K562 (cell line): ENCODE results near the gene EEFSEC. TPM values are rescaled to one million over a fixed set of nuclear protein-coding genes. Genes with fewer than 3 reads are reported as not detected.

Experiments used
- ATAC-seq: fragments of 200-7000 bp; cut with Tn5 transposase; 3 replicates; pipeline ENCODE4 v1.9.1; 2020; ENCODE audit warnings: moderate library complexity
- BruUV-seq: library from RNA; stranded (reverse); fragments of 400-500 nt; replicated peaks from 2 replicates; lab custom pipeline; 2021; lab: Mats Ljungman, UMichigan
- CTCF ChIA-PET: fragments of 300-600 bp; formaldehyde crosslinking; extraction: SDS; loops from one replicate; lab custom pipeline; 2021; ENCODE audit warnings: low intra/inter-chr PET ratio; lab: Yijun Ruan, JAX
- POLR2A ChIA-PET: fragments of 300-600, 350-650 bp; sonication (Branson Sonifier 250); formaldehyde crosslinking; extraction: SDS; loops from one replicate; lab custom pipeline; 2021; ENCODE audit warnings: antibody characterized with exemption, inconsistent platforms; lab: Yijun Ruan, JAX
- DNase-seq, 4 experiments: peaks; one replicate each; pipeline versions ENCODE4 v3.0.0 to v3.0.0-alpha.2; 2011 to 2018; ENCODE audit warnings: low spot score in 3 of 4, mixed read lengths in 3 of 4; ENCODE audit errors: extremely low read depth in 1 of 4
- FAIRE-seq: peaks from 2 replicates; lab custom pipeline; 2011; peaks lifted over from hg19 to GRCh38; lab: Jason Lieb, UNC
- H2AFZ ChIP-seq: 2 replicates; pipeline ENCODE4 v1.6.0; 2011; ENCODE audit warnings: low read depth, low read length, control low read depth, inconsistent platforms
- H3K27ac ChIP-seq: fragments of 200-600 bp; 3 replicates; pipeline ENCODE4 v1.8.0; 2011; ENCODE audit warnings: low read depth, mild to moderate bottlenecking, control low read depth, inconsistent platforms, low read length, moderate library complexity, mixed read lengths; ENCODE audit errors: extremely low read depth
- H3K27me3 ChIP-seq, 2 experiments: fragments of 300-600 bp in 1 of 2; 2 replicates in 1 of 2; 3 replicates in 1 of 2; pipeline versions ENCODE4 v1.6.0 to v1.8.0; 2011; ENCODE audit warnings: inconsistent platforms in 2 of 2, low read length in 2 of 2, mild to moderate bottlenecking in 1 of 2, mixed read lengths in 1 of 2, moderate library complexity in 1 of 2; ENCODE audit not compliant: control insufficient read depth in 2 of 2, insufficient read depth in 2 of 2
- H3K36me3 ChIP-seq: fragments of 300-600 bp; 3 replicates; pipeline ENCODE4 v1.8.0; 2011; ENCODE audit warnings: mild to moderate bottlenecking, low read length, inconsistent platforms; ENCODE audit not compliant: control insufficient read depth, insufficient read depth
- H3K4me1 ChIP-seq, 2 experiments: fragments of 200-600 bp in 1 of 2; replicated peaks in 1 of 2; 2 replicates in 1 of 2; 3 replicates in 1 of 2; pipeline versions ENCODE4 v1.5.1 to v1.8.0; 2011; ENCODE audit warnings: inconsistent platforms in 2 of 2, low read length in 2 of 2, mild to moderate bottlenecking in 1 of 2, mixed read lengths in 1 of 2, moderate library complexity in 1 of 2; ENCODE audit not compliant: control insufficient read depth in 2 of 2, insufficient read depth in 2 of 2
- H3K4me2 ChIP-seq: 2 replicates; pipeline ENCODE4 v1.6.1; 2011; ENCODE audit warnings: low read length, control low read depth, inconsistent platforms, mixed read lengths; ENCODE audit not compliant: insufficient read depth
- H3K4me3 ChIP-seq: fragments of 200-600 bp; sonication (generic), shearing (Covaris generic); 2 replicates; pipeline ENCODE4 v1.5.1; 2016; ENCODE audit warnings: control low read depth, inconsistent platforms
- H3K79me2 ChIP-seq: fragments of 200-600 bp; 3 replicates; pipeline ENCODE4 v1.8.0; 2011; ENCODE audit warnings: low read length, inconsistent platforms; ENCODE audit not compliant: control insufficient read depth, insufficient read depth
- H3K9ac ChIP-seq, 2 experiments: 2 replicates each; pipeline versions ENCODE4 v1.6.0 to v1.6.1; 2011; ENCODE audit warnings: low read depth in 2 of 2, low read length in 2 of 2, control low read depth in 1 of 2, inconsistent platforms in 1 of 2, mild to moderate bottlenecking in 1 of 2, mixed read lengths in 1 of 2; ENCODE audit not compliant: insufficient read depth in 1 of 2
- H3K9me1 ChIP-seq: one replicate; pipeline ENCODE4 v1.6.0; 2011; ENCODE audit warnings: inconsistent platforms, mild to moderate bottlenecking, low read length, moderate library complexity; ENCODE audit not compliant: control insufficient read depth, insufficient read depth
- H3K9me3 ChIP-seq: replicated peaks from 2 replicates; pipeline ENCODE4 v1.5.1; 2011; ENCODE audit warnings: low read depth, low read length, inconsistent platforms; ENCODE audit not compliant: control insufficient read depth, insufficient read depth
- H4K20me1 ChIP-seq: replicated peaks from 2 replicates; pipeline ENCODE4 v1.6.1; 2011; ENCODE audit warnings: low read length, inconsistent platforms, mixed read lengths; ENCODE audit not compliant: control insufficient read depth, insufficient read depth
- CEBPB ChIP-seq: fragments of 450-650 bp; IDR thresholded peaks from 2 replicates; pipeline ENCODE4 v1.6.1; 2016; ENCODE audit warnings: missing genetic modification characterization, missing compliant biosample characterization
- ZNF445 ChIP-seq: fragments of 250-450 bp; sonication (Bioruptor Pico); IDR thresholded peaks from 2 replicates; pipeline ENCODE4 v1.4.0; 2020; ENCODE audit warnings: low read depth, mild to moderate bottlenecking, moderate library complexity
- ZNF778 ChIP-seq: fragments of 450-650 bp; formaldehyde crosslinking; IDR thresholded peaks from 2 replicates; pipeline ENCODE4 v1.4.0; 2020; ENCODE audit warnings: mild to moderate bottlenecking, moderate library complexity
- ZNF785 ChIP-seq: fragments of 250-450 bp; sonication (Bioruptor Pico); IDR thresholded peaks from 2 replicates; pipeline ENCODE4 v1.4.0; 2020; ENCODE audit warnings: mild to moderate bottlenecking
- WGBS: fragments of 100-300 bp; shearing (Covaris generic); methylation state at CpG from one replicate; pipeline ENCODE4 v1.1.6; 2016; ENCODE audit warnings: low coverage, mixed read lengths; ENCODE audit not compliant: insufficient coverage; ENCODE audit errors: missing lambda C conversion rate; 5-methylcytosine and 5-hydroxymethylcytosine counted together
- in situ Hi-C: fragments of 300-500 bp; cut with MboI; formaldehyde crosslinking; loops from 4 replicates; pipeline ENCODE4 v1.15.0; 2018; ENCODE audit warnings: inconsistent platforms, mixed read lengths
- intact Hi-C: fragments of 100-400 bp; cut with micrococcal nuclease; formaldehyde crosslinking; loops from 2 replicates; pipeline ENCODE4 v1.14.2; 2022
- polyA plus RNA-seq, 8 experiments: library from polyadenylated mRNA; depleted of rRNA in 4 of 8; stranded (reverse) in 5 of 8; unstranded in 3 of 8; fragments of >200 nt; fragmentation: Nextera tagmentation in 2 of 8; fragmentation: Illumina TruSeq in 1 of 8; extraction: Ambion mirVana in 2 of 8; extraction: Trizol in 1 of 8; gene quantifications; 2 replicates each; pipeline versions ENCODE4 v1.2.1 to v1.2.3, GENCODE V29; 2011 to 2014; ENCODE audit warnings: inconsistent platforms in 1 of 8, missing spikeins in 1 of 8
- total RNA-seq, 7 experiments: library from RNA; depleted of rRNA in 6 of 7; stranded (reverse); fragments of >200 nt in 6 of 7; fragmentation: Illumina TruSeq in 2 of 7; extraction: Trizol in 2 of 7; gene quantifications; 2 replicates each; pipeline versions ENCODE4 v1.2.1 to v1.2.3, GENCODE V29; 2011 to 2021; ENCODE audit warnings: low replicate concordance in 1 of 7
- TF ChIP-seq, protein P1 (sequence below): fragments of 200-800 bp; sonication (Bioruptor generic); IDR thresholded peaks from 2 replicates; pipeline ENCODE4 v1.6.1; 2017; ENCODE audit warnings: missing genetic modification characterization, missing compliant biosample characterization

Gene EEFSEC
- total and polyA plus RNA-seq, 9 of the 15 experiments (the other 6 are each of a cell fraction or from before 2014, with no cell fraction given): 0.35 to 11.8 (median 7.7) TPM

DNA sequence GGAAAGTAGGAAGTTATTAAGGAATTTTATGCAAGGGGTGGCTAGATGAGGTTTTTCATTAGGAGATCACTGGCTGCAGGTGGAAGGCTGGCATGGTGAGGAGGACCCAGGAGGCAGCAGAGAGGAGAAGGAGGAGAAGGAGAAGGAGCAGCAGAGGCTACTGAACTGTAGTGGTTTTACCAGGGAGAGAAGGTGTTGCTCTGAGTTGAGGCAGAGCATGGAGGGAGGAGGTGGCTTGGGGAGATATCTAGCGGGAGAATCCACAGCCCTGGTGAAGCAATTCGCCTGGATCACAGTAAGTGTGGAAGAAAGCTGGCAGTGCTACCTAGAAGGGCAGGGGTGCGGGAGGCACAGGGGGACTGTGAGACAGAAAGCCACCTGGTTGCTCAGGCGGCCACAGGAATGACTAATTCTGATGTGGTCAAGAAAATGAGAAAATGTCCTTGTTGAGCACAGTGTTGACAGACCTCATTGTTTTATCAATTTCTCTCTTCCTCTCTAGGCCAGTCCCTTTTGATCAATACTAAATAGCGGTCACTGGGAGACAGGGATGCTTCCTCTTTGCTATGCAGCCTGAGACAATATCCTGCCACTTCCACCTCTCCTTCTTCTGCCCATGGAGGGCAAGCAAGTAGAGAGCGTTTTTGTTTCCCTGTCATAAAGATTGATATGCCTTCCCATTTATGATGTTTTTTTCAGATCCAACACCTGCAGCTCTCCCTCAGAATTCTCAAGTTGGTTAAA is 94.6 kb downstream of the EEFSEC start:
- DNase-seq (no peak), FAIRE-seq (no peak), ATAC-seq (no peak)
- H3K4me3 ChIP-seq: no peak overlapping the region
- ChIA-PET CTCF (no interaction called here), POLR2A (interaction anchor here (0.7 kb wide), 1 partner anchor 136 kb away, joined by 3 read pairs; no protein-coding TSS in a partner anchor)
- H3K4me2 ChIP-seq: no peak overlapping the region
- peaks cover 4% of the 10 kb centered on the region; the same call in 1 of the 2 replicates for H4K20me1 ChIP-seq
- H3K9me3 ChIP-seq: no peaks in the 10 kb centered on the region
- peaks cover 13% of the 10 kb centered on the region; the same call in 2 of the 3 replicates for H3K36me3 ChIP-seq
- TF ChIP-seq ZNF445 (CRISPR knock-in tag) (no peak), CEBPB (tag) (no peak), ZNF785 (no peak), ZNF778 (no peak)
- TF ChIP-seq, protein P1, sequence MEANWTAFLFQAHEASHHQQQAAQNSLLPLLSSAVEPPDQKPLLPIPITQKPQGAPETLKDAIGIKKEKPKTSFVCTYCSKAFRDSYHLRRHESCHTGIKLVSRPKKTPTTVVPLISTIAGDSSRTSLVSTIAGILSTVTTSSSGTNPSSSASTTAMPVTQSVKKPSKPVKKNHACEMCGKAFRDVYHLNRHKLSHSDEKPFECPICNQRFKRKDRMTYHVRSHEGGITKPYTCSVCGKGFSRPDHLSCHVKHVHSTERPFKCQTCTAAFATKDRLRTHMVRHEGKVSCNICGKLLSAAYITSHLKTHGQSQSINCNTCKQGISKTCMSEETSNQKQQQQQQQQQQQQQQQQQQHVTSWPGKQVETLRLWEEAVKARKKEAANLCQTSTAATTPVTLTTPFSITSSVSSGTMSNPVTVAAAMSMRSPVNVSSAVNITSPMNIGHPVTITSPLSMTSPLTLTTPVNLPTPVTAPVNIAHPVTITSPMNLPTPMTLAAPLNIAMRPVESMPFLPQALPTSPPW (CRISPR knock-in tag): no peak
- H3K4me1 ChIP-seq: peaks cover 2 to 5% of the 10 kb centered on the region in 2 experiments; a peak in 3 of 5 replicates
- no peak overlapping the region for H3K9ac ChIP-seq
- intact Hi-C loops (no loop called here), in situ Hi-C loops (no loop called here)
- 86% methylated on average over 5 of the region's 6 CpGs for whole genome bisulfite sequencing
- H3K27ac ChIP-seq: no peak overlapping the region
- no peaks in the 10 kb centered on the region for H3K27me3 ChIP-seq
- no peaks in the 10 kb centered on the region for H3K79me2 ChIP-seq
- H3K9me1 ChIP-seq: no peaks in the 10 kb centered on the region
- H2AFZ ChIP-seq: no peak overlapping the region
- BruUV-seq: no TSS peak
